ACHN (cell line): ENCODE data around the gene TRMU.
A peak's percentile ranks its signal among the peaks of the same experiment; 100 is the strongest.

ENCODE experiments used
- DNase-seq: peaks from one replicate; pipeline ENCODE4 v3.0.0-alpha.2; 2015
- in situ Hi-C: cut with HindIII; loops from 2 replicates; pipeline ENCODE4 v1.10.0; 2017; ENCODE audit warnings: low sequenced_read_pairs, low pct_ligation_motif_present, low pct_unique_long_range_greater_than_20kb

TRMU gene, protein sequence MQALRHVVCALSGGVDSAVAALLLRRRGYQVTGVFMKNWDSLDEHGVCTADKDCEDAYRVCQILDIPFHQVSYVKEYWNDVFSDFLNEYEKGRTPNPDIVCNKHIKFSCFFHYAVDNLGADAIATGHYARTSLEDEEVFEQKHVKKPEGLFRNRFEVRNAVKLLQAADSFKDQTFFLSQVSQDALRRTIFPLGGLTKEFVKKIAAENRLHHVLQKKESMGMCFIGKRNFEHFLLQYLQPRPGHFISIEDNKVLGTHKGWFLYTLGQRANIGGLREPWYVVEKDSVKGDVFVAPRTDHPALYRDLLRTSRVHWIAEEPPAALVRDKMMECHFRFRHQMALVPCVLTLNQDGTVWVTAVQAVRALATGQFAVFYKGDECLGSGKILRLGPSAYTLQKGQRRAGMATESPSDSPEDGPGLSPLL

DNA sequence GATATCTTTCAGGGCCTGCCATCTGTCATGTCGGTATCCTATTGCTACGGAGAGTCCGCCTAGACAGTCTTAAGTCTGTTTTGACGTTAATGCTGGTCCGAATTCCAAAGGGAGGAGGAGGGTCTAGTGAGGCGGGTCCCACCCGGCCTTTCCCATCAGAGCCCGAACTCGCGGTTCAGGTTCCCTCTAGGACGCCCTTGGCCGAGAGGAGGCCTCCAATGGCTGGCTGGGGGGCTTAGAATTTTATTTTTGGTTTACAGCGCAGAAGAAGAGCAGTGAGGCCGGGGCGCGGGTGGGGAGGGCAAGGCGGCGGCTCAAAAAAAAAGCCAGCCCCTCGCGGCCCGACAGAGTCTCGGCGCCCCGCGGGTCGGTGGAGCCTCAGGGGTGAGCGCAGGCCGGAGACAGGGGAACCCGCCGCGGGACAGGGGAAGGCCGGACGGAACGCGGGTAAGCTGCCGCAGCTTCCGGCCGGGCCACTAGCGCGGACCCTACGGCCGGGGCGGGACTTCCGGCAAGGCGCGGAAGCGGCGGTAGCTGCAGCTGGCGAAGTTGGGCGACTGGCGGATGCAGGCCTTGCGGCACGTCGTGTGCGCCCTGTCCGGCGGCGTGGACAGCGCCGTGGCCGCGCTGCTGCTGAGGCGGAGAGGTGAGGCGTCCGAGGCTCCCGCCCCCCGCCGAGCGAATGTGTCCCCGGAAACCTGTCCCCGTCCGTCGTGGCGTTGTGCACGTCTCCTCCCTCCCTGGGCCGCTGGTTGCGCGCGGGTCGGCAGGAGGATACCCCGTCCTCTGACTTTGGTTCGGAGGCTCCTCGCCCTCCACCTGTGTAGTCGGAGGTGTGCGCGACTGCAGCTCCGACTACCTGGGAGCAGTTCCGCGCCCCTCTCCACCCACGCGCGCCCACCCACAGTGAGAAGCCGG is at the start of gene TRMU:
Gene TRMU, plus strand, starts transcription at position 514 of the 918 bp plus-strand sequence. Its CDS starts 51 bp downstream, at position 565.
- DNase-seq, result peak; percentile 85
- in situ Hi-C loops, result no loop called here

DNA sequence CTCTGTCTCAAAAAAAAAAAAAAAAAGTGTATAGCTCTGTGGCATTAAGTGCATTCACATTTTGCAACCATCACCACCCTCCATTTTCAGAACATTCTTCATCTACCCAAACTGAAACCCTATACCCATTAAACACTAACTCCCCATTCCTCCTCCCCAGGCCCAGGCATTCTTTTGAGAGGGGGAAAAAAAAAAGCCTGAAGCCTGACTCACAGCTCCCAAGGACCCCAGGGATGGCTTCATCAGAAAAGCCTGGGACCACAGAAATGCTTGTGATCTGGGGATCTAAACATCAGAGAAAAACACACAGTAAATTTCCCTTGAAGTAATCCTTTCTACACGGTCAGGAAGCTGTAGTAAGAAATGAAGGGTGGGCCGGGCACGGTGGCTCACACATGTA is 49.5 kb upstream of the TRMU start:
- in situ Hi-C loops, result no loop called here
- DNase-seq, result no peak

DNA sequence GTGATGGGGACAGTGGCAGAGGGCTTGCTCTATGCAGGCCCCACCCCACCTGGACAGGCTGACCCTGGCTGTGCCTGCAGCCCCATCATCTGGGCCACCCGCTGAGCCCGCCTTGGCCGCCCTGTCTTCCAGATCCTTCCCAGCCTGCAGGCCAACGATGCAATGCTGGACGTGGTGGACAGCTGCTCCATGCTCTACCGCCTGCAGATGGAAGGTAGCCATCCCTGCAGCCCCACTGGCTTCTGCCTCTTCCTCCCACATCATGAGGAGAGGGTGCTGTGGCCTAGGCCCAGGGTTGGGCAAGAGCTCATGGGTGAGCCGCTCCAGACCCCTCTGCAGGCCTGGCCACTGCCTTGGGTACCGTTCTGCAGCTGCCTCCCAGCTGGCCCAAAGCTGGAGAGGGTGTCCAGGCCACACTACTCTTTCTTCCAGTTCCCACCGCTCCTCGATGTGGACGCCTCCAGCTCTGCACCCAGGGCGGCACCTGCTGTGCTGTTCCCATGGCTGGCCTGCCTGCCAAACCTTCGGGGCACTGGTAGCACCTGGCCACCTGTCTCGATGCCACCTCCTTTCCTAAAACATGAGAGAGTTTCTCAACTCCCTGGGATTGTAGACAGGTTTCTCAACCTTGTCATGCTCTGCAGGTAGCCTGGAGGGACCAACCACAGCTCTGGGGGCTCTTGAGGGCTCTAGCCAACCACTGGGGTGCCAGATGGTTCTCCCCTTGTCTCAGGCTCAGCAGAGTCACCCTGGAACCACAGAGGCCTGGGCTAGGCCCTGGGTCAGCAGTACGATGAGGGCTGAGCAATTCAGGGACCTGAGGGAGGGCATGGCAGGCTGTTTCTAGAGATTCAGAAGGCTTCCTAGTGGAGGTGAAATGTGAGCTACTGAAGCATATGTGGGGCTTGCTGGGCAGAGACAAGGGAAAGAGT is 48.3 kb upstream of the TRMU start:
- in situ Hi-C loops, result no loop called here
- no peak for DNase-seq

DNA sequence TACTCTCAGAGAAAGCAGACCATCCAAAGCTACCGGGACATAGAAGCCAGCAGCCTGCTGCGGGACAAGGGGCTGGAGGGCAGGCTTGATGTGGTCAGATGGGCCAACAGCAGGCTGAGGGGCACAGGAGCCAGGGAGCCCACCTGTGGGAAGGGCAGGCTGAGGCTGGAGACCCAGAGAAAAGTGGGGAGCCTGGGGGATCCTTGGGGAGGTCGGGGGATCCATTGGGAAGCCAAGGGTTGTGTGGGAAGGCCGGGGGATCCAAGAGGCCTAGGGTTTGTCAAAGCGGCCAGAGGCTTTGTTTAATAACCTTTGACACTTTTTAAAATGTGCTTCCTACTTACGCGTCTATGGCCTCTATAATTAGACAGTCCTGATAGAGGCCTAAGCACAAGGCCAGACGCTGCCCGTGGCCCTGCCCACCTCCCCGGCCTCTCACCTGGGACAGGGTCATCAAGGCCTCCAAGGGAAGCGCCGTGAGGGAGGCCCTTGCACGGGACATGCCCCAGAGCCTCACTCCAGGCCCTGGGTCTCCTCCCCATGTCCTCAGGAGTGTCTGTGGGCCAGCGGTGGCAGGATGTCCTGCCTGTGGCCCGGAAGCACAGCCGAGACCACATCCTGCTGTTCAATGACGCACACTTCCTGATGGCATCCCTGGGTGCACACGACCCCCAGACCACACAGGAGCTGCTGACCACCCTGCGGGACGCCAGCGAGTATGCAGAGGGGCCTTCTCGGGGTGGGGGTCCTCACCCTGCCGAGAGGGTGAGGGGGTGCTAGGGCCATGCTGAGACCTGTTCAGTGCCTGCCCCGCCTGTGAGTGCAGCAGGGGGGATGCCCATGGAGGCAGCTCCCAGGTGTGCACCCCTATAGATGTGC is 47.4 kb upstream of the TRMU start:
- no peak for DNase-seq

DNA sequence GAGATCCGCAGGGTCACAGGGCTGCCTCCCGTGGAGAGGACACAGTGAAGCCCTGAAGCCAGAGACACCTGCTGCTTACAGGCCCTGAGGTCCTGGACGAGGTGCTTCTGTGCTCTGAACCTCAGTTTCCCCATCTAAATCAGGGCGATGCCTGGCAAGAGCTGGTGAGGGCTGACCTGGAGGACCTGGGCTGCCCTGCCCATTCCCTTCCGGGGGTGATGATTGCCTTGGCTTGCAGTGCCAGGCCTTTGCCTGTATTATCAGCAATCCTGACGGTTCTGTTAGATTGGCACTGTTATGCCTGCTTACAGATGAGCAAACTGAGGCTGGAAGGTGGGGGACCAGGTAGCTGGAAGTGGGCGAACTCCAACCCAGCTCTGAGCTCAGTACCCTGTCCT is 46.7 kb upstream of the TRMU start:
- DNase-seq, result no peak
- in situ Hi-C loops, result no loop called here

More for the DNA sequence above, 47.4 kb upstream of the TRMU start:
- in situ Hi-C loops, result no loop called here

DNA sequence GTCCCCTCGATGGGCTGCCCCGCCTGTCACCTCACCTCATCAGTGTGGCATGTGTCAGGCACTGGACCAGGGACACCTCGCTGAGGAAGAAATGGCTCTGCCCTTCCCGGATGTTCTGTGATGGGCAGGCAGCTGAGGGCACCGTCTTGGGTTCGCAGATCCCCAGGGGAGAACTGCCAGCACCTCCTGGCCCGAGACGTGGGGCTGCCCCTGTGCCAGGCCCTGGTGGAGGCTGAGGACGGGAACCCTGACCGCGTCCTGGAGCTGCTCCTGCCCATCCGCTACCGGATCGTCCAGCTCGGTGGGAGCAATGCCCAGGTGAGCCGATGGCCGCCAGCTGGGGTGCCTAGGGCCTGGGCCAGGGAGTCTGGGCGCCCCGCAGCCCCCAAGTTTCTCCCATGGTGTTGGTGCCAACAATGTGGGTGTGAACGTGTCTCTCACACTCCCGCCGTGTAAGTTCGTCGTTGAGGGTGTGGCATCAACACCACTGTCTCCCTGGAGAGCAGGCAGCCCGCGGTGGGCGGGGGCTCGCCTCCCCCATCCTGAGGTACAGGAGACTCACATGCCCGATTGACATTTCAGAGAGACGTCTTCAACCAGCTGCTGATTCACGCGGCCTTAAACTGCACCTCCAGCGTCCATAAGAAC is 46.1 kb upstream of the TRMU start:
- in situ Hi-C loops, result no loop called here
- DNase-seq, result no peak

DNA sequence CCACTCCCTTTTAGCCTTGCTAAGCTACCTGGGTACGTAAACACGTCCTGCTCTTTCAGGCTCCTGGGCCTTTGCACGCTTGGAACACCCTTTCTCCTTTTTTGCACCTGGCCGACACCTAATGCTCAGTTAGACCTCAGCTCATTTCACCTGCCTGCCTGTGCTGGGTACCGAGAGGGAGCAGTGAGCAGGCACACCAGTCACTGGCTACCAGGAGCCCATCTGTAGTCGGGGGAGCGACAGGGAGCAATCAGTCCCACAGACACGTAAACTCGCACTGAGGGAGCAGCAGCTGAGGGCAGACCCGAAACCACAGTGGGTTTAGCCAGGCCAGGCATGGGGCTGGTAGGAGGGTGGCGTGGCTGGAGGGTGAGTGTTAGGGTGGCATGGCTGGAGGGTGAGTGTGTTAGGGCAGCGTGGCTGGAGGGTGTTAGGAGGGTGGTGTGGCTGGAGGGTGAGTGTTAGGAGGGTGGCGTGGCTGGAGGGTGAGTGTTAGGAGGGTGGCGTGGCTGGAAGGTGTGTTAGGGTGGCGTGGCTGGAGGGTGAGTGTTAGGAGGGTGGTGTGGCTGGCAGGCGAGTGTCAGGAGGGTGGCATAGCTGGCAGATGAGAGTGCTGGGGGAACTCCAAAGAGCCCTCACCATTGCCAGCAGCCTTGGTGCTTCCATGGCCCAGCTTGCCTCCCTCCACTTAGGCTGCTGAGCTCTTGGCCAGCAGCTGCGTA is 45.2 kb upstream of the TRMU start:
- in situ Hi-C loops, result no loop called here
- no peak for DNase-seq

DNA sequence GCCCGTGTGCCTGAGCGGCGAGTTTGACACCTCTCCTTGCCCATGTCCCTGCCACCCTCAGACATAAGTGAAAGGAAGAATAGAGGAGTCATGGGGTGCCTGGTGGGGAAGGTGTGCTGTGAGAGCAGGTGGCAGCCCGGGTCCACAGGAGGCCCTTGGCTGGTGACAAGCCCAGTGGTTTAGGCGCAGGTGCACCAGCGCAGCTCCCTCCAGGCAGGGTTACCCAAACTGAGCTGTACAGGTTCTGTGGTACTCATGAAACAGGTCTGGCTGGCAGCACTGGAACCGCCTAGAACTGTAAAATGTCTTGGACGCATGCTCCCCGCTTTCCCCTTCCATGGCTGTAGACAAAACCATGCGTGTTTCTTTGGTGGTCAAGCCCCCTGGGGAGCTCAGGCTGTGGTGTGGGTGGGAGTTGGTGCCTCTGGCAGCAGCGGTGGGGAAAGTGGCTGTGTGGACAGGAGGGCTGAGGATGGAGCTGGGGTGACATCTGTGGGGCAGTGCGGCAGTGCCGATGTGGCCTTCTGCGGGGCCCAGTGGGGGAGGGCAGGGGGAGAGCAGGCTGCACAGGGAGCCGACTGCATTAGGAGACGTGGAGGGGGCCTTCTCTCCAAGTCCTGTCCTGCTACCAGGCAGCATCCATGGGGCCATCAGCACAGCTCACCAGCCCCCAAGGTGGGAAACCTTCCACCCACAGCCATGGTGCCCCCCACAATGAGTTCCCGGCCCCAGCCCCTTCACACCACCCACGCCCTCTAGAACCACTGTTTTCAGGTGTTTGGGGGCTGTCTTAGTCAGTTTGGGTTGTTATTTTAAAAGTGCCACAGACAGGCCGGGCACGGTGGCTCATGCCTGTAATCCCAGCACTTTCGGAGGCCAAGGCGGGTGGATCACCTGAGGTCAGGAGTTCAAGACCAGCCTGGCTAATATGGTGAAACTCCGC is 44.4 kb upstream of the TRMU start:
- in situ Hi-C loops, result no loop called here
- no peak for DNase-seq

DNA sequence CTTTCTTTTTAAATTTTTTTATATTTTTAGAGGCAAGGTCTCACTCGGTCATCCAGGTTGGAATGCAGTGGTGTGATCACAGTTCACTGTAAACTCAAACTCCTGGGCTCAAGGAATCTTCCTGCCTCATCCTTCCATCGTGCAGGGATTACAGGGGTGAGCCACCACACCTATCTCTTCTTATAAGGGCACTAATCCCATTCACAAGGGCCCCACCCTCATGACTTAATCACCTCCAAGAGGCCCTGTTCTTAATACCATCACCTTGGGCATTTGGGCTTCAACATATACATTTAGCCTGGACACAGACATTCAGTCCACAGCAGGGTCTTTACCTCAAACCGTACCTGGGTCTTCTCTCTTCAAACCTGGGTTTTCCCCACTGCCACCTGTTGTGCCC is 43.3 kb upstream of the TRMU start:
- DNase-seq, result no peak
- in situ Hi-C loops, result no loop called here

DNA sequence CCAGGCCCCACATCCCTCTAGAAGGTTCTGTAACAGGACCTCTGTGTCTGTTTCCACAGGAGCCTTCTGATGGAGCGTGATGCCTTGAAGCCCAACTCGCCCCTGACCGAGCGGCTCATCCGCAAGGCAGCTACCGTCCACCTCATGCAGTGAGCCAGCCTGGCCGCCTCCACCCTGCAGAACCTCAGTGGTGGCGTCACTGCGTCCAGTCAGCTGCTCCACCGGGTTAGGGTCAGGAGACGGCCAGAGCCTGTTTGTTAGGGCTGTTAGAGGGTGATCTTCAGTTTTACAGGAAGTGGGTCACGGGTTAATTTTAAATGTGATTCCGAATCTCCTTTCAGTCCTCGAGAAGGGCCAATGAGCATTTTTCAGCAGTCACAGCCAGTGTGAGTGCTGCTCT is 42.8 kb upstream of the TRMU start:
- in situ Hi-C loops, result no loop called here

DNA sequence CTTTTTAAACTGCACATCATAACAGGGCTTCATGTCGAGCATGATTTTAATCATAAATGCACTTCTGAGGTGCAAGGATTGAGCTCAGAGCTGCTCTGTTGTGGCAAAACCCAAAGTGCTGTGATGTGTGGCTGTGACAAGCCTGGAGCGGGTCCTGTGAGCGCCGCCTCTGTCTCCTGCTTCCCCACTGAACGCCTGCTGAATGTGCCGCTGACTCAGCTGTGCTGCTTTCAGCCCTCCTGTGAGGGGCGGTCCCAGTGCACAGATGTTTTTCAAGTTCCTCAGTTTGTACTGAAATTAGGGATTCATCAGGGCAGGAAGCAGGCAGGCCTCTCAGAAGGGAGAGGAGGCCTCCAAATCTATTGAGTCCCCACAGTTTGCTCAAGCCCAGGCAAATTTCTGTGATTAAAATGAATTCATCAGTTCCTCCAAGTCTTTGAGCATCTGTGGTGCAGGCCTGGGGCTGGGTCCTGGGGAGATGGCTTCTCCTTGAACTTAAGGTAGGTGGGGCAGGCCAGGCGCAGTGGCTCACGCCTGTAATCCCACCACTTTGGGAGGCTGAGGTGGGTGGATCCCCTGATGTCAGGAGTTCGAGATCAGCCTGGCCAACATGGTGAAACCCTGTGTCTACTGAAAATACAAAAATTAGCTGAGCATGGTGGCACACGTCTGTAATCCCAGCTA is 41.8 kb upstream of the TRMU start:
- in situ Hi-C loops, result no loop called here
- no peak for DNase-seq

More for the DNA sequence above, 42.8 kb upstream of the TRMU start:
- no peak for DNase-seq

DNA sequence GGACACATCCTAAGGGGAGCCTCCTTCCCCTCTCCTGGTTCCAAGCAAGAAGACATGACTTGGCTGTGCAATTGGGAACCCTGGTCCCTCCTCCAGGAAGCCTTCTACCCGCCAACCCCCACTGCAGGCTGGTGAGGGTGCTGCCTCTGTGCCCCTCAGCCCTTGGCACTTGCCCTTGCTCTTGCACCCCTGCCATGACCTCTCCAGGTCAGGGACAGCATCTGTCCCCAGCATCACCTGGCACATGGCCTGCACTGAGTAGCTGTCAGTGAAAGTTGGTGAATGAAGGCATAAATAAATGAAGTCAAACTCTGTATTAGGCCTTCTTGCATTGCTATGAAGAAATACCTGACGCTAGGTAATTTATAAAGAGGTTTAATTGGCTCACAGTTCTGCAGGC is 40.7 kb upstream of the TRMU start:
- in situ Hi-C loops, result no loop called here
- DNase-seq, result no peak

DNA sequence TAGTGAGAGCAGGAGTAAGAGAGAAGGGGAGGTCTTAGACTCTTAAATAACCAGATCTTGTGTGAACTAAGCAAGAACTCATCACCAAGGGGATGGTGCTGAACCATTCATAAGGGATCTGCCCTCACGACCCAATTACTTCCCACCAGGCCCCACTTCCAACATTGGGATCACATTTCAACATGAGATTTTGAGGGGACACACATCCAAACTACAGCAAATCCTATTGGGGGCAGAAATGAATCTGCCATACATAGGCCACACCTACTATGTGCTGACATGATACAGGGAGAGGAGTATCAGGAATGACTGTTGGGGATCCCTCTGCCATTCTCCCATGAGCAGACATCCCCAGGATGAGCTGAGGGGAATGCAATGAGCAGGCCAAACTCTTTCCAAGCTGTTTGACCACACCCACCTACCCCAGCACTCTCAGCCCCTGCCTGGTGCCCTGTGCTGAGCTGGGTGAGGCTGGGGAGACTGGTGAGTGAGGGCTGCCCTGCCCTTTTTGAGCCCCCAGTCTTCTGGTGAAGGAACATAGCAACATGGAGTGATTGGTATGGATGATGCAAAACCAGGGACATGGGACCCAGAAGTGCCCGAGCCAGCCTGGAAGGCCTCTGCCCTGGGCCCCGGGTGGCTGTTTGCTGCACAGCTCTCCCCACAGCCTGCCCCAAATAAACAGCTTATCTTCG is 40.1 kb upstream of the TRMU start:
- in situ Hi-C loops, result no loop called here

DNA sequence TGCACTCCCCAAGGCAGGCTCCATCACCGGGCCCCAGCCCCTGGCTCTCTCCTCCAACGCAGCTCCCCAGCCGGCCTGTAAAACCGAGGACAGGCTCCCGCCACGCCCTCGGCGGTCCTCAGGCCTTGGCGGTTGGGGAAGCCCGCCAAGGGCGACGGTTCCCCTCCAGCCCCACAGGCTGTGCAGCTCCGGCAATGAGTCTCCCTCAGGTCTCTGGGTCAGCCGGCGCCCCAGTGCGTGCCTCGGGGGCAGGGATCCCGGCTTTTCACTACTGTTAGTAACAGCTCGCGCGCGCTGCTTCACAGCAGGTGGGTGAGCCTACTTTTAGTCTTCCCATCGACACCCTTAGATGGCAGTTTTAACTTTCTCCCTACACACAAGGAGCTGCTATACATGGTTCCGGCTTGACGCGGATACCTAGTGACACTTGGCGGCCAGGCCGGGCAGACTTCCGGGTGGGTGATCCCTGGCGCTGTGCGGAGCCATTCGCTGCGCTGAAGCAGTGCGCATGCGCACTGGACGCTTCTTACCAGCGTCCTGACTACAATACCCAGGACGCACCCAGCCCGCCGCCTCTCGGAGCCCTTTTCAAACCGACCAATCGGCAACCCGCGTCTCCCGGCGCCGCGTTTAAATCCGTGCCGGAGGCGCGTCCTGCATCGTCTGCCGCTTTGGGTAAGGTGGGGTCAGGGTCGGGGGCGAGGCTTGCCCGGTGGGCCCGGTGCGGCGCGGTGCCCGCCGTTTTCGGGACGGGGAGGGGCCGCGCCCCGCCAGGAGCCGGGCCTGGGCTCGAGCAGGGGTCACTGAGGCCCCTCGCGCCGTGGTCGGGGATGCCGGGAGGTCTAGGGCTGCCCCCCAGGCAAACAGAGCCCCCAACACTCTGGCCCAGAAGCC is 39.0 kb upstream of the TRMU start, which contains the start of gene GTSE1:
Gene GTSE1, plus strand, starts transcription at position 614 of the 894 bp plus-strand sequence. CDS start 531 bp downstream, outside the sequence.
- peak; percentile 95 for DNase-seq
- in situ Hi-C loops, result no loop called here

More for the DNA sequence above, 40.1 kb upstream of the TRMU start:
- no peak for DNase-seq
